ENCODE results near the gene CHST15.

CHST15 gene

GRCh38 chr10:124124123-124124768 lies 30.8 kb upstream of the CHST15 start:
- TF ChIP-seq, protein P1, sequence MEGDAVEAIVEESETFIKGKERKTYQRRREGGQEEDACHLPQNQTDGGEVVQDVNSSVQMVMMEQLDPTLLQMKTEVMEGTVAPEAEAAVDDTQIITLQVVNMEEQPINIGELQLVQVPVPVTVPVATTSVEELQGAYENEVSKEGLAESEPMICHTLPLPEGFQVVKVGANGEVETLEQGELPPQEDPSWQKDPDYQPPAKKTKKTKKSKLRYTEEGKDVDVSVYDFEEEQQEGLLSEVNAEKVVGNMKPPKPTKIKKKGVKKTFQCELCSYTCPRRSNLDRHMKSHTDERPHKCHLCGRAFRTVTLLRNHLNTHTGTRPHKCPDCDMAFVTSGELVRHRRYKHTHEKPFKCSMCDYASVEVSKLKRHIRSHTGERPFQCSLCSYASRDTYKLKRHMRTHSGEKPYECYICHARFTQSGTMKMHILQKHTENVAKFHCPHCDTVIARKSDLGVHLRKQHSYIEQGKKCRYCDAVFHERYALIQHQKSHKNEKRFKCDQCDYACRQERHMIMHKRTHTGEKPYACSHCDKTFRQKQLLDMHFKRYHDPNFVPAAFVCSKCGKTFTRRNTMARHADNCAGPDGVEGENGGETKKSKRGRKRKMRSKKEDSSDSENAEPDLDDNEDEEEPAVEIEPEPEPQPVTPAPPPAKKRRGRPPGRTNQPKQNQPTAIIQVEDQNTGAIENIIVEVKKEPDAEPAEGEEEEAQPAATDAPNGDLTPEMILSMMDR (IDR thresholded peaks at IDR 0.05; ENCODE audit: low read depth, low read length): no peak
- in situ Hi-C loops (cut with HindIII; ENCODE audit: low sequenced_read_pairs): no loop called here
- no peak overlapping the region for H3K4me3 ChIP-seq (ENCODE audit: low read depth, low read length)
- DNase-seq (ENCODE audit: low read depth, low spot score): no peak

DNA sequence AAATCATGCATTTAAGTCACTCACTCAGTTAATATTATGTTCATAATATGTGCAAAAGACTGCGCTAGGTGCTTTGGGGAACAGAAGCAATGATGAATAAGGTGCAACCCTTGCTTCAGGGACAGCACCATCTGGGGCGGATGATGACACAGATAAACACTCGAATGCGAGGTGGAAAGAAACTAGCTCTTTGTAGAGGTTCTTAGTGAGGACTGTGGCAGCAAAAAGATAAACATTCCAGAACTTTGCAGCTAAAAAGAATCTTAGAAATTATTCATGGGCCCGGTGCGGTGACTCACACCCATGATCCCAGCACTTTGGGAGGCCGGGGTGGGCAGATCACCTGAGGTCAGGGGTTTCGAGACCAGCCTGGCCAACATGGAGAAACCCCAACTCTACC lies 29.8 kb upstream of the CHST15 start:
- H3K4me3 ChIP-seq (ENCODE audit: low read depth, low read length): no peak overlapping the region
- in situ Hi-C loops (cut with HindIII; ENCODE audit: low sequenced_read_pairs): no loop called here
- DNase-seq (ENCODE audit: low read depth, low spot score): peak; percentile 9
- TF ChIP-seq, protein P1 (IDR thresholded peaks at IDR 0.05; ENCODE audit: low read depth, low read length): no peak

DNA sequence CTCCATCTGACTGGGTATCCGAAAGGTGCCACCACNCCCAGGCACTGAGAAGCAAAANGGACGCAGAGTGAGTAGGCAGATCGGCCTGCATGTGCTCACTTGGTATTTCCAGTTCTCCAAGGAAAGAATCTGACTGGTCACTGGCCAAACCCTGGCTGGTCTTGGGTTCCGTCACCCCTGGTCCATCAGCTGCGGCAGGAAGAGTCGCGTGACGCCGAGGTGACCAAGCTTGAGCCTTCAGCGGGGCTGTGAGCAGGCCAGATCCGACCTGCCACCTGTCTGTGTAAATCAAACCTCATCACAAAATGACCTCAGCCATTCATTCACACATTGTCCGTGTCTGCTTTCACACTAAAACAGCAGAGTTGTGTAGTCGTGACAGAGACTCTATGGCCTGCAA lies 28.8 kb upstream of the CHST15 start:
- TF ChIP-seq, protein P1 (IDR thresholded peaks at IDR 0.05; ENCODE audit: low read depth, low read length): no peak
- in situ Hi-C loops (cut with HindIII; ENCODE audit: low sequenced_read_pairs): no loop called here
- DNase-seq (ENCODE audit: low read depth, low spot score): no peak
- no peak overlapping the region for H3K4me3 ChIP-seq (ENCODE audit: low read depth, low read length)

DNA sequence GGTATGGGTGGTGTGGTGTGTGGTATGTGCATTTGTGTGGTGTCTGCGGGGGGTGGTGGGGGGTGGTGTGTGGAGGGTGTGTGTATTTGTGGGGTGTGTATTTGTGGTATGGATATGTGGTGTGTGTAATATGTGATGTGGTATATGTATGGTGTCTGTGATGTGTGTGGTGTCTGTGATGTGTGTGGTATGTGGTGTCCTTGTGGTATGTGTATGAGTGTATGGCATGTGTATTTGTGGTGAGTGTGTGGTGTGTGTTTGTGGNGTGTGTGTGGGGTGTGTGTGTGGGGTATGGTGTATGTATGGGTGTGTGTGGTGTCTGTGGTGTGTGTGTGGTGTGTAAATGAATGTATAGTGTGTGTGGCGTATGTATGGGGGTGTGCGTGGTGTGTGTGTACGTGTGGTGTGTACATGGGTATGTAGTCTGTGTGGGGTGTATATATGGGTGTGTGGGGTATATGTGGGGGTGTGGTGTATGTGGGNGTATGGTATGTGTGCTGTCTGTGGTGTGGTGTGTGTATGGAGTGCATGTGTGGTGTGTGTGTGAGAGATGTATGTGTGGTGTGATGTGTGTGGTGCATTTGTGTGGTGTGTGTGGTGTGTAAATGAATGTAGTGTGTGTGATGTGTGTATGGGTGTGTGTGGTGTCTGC lies 27.1 kb upstream of the CHST15 start:
- TF ChIP-seq, protein P1 (IDR thresholded peaks at IDR 0.05; ENCODE audit: low read depth, low read length): no peak
- in situ Hi-C loops (cut with HindIII; ENCODE audit: low sequenced_read_pairs): no loop called here
- H3K4me3 ChIP-seq (ENCODE audit: low read depth, low read length): no peak overlapping the region
- no peak for DNase-seq (ENCODE audit: low read depth, low spot score)

GRCh38 chr10:124119946-124120345 lies 26.5 kb upstream of the CHST15 start:
- H3K4me3 ChIP-seq (ENCODE audit: low read depth, low read length): no peak overlapping the region
- no peak for DNase-seq (ENCODE audit: low read depth, low spot score)
- in situ Hi-C loops (cut with HindIII; ENCODE audit: low sequenced_read_pairs): no loop called here
- TF ChIP-seq, protein P1 (IDR thresholded peaks at IDR 0.05; ENCODE audit: low read depth, low read length): no peak

DNA sequence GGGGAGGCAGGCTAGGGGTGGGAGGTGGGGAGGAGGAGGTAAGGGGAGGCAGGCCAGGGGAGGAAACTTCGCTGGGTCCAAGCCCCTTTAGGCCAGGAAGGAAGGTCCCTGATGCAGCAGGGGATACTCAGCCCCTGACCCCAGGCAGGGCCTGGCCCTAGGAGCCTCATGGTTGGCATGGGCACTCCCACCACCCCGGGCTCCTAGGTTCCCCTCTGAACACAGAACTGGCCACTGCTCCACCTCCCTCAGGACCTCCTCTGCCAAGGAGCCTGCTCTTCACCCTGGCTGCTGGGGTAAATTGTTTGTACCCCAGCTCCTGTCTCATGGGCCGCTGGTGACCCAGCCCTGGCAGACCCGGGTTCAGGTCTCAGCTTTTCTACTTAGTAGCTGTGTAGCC lies 25.8 kb upstream of the CHST15 start:
- in situ Hi-C loops (cut with HindIII; ENCODE audit: low sequenced_read_pairs): no loop called here
- TF ChIP-seq, protein P1 (IDR thresholded peaks at IDR 0.05; ENCODE audit: low read depth, low read length): no peak

More for the DNA sequence above, 25.8 kb upstream of the CHST15 start:
- H3K4me3 ChIP-seq (ENCODE audit: low read depth, low read length): no peak overlapping the region
- DNase-seq (ENCODE audit: low read depth, low spot score): no peak

Data from astrocyte of the spinal cord (primary cell).